HG02610 (cell line): Measurements from ENCODE around the gene RBMS1.
"Not testable (repeated sequence)": the region's sequence is repeated elsewhere in the genome, so short reads cannot be mapped to it uniquely, and the experiment has no call there.

Experiments used
- ATAC-seq: cut with Tn5 transposase; IDR thresholded peaks from one replicate; pipeline ENCODE4 v1.9.1; 2021; ENCODE audit warnings: mild to moderate bottlenecking, moderate library complexity; ENCODE audit not compliant: unreplicated experiment

RBMS1 gene

GRCh38 chr2:160473468-160474318 is 19.9 kb downstream of the RBMS1 start:
- no peak for ATAC-seq

GRCh38 chr2:160472839-160473251 is 20.8 kb downstream of the RBMS1 start:
- no peak for ATAC-seq

- no peak for ATAC-seq
These were observed 21.7 kb downstream of the RBMS1 start for GRCh38 chr2:160471950-160472349.

DNA sequence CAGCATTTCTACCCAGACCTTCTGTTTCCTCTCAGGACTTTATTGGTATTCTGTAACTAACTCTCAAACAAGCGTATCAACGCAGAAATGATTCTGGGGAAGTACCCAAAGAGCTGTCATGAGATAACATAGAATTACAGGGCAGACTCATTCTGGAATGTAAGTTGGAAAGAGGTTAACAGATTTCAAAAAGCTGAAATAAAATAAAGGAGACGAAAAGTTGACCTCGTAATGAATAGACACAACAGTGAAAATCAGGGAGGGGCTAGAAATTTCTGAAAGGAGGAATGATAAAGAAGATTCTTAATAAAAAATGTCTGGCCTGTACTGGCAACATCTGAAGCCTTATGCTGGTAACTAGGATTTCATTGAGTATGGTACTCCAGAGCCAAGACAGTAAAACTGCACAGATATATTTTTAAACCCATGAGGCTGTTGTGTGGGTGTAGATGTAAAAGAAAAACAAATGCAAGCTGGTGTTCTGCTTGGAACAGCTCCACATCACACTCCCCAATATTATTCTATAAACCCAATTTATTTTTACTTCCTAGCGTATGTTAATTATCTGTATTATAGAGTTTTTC is 23.9 kb downstream of the RBMS1 start:
- no peak for ATAC-seq

DNA sequence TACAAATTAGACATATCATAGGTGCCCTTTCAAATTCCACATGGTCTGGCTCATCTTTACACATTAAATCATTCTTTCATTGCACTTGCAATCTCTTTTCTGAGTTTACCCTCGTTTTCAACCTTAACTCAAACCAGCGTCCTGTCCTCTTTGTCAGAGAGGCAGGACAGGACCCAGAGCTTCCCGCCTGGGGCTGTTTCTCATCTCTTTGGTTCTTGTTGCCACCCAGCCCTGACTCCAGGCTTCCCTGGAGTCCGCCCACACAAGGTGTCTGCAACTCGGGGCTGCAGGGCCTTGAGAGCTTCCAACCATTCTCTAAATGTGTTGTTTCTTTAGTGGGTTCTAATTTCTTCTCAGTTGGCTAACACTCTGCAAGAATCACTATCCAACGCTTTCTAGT is 24.4 kb downstream of the RBMS1 start:
- no peak for ATAC-seq

DNA sequence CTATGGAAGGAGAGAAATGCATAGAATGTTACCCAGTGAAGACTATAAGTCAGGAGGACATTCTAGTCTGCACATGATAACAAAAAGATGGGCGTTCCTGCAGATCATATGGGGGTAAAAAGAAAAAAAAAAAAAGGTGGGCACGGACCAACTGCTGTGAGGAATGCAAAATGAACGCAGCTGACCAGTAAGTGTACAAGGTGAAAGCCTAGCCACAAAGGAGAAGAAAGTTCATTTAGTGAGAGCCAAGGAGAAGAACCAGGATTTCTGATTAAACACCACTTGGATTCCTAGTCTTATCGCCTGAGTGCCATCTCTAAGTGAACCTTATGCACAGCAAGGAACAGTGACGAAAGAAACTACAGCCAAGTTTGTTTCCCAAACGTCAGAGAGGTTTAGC is 26.5 kb downstream of the RBMS1 start:
- ATAC-seq, result no peak

DNA sequence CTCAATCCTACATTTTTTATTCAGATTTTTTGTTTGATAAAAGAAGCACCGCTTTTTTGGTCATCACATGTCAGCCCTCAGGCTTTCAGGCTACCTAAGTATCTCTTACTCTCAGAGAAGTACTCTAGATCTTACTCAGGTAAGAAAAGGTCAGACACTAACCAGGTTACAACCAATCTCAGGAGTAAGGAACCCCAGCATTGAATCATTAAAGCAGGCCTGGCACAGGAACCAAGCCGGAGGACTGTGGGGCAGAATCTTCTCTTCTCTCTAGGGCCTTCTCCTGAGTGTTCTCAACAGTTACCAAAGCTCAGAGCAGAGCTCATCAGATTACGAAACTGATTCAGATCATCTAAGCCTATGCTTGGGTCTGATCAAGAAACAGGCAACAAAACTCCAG is 28.2 kb downstream of the RBMS1 start:
- no peak for ATAC-seq

GRCh38 chr2:160465002-160465401 is 28.6 kb downstream of the RBMS1 start:
- ATAC-seq, result no peak

DNA sequence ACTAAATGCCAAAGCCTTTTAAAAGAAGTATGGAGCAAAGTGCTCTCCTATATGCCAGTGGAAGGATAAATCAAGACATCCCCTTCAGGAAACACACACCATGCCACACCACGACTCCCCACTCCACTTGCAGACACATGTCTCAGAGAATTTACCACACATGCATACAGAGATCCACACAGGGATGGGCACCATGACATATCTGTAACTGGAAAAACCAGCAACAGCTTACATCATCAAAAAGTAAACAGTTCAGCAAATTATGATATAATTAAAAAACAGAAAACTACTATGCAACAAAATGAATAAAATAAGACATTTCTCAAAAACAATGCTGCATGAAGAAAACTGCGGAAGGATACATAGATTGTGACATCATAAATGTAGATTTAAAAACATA is 29.6 kb downstream of the RBMS1 start:
- no peak for ATAC-seq

DNA sequence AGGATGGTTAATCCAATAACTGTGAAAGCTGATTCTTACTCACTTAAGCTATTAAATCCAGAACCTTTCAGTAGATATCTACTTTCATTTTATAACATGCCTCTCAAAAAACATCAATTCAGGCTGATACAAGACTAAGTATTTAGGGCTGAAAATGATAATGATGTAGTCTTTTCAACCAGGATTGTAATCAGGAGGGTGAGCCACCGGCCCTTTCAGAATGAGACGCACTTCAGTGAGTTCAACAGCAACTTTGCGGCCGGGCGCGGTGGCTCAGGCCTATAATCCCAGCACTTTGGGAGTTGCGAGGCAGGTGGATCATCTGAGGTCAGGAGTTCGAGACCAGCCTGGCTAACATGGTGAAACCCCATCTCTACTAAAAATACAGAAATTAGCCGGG is 30.4 kb downstream of the RBMS1 start:
- ATAC-seq, result no peak

- no peak for ATAC-seq
These were observed 33.3 kb downstream of the RBMS1 start for GRCh38 chr2:160460333-160460731.

DNA sequence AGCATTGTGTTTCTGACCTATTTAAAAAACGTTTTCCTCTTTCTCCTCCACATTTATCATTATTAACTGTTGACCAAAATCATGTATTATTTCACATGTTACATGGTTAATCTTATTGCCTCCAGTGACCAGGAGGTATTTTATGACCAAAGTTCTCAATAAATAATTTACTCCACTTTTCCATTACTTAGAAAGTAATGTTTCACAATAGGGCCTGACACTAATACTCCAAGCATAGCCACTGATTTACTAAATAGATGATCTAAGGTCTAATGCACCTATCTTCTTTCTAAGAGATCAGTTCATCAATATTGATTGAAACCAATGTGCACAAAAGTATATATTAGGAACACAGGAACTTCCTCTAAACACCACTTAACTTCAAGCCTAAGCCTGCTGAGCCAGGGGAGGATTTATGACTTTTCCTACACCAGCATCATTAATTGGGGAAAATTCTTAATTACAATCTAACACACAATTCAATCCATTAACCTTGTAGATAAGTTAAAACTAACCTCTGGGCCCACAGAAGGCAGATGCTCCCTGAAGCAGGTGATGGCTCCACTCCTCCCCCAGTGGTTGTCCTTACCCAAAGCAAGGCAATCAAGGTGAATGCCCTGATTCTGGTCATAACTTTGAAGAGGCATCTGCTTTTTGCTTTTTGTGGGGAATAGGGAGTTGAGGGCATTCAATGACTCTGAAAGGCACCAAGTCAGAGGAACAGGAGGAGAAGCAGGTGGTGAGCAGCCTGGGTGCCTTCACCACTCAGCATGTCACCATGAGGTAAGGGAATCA is 33.9 kb downstream of the RBMS1 start:
- ATAC-seq, result no peak

- no peak for ATAC-seq
These were observed 34.7 kb downstream of the RBMS1 start for GRCh38 chr2:160458718-160459453.

GRCh38 chr2:160457588-160457987 is 36.0 kb downstream of the RBMS1 start:
- no peak for ATAC-seq

DNA sequence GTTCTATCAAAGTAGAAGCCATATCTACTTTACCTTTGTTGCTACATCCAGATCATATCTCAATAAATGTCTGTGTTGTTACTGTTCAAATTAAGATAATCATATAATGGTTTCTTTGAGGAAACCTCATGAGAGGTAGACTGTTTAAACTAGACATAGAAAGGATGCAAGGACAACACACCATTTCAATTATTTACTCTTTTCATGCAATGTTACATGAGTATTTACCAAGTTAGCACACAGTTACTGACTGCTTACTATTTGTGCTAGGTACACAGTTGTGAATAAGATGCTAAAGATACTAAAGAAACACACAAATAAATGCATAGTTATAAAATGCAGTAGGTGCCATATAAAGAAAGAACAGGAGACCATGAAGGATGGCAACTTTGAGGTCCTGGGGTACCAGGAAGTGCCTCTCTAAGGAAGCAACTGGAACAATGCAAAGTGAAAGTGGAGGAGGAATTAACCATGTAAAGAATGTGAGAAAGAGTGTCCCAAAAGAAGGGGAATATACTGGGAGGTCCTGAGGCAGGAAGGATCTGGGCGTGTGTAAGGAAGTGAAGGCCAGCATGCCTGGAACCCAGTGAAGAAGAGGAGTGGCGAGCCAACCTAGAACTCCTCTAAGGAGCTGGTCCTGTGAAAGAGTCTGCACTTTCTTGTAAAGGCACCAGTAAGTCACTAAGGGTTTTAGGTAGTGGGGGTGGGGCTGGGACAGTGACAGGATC is 39.4 kb downstream of the RBMS1 start:
- ATAC-seq, result no peak

DNA sequence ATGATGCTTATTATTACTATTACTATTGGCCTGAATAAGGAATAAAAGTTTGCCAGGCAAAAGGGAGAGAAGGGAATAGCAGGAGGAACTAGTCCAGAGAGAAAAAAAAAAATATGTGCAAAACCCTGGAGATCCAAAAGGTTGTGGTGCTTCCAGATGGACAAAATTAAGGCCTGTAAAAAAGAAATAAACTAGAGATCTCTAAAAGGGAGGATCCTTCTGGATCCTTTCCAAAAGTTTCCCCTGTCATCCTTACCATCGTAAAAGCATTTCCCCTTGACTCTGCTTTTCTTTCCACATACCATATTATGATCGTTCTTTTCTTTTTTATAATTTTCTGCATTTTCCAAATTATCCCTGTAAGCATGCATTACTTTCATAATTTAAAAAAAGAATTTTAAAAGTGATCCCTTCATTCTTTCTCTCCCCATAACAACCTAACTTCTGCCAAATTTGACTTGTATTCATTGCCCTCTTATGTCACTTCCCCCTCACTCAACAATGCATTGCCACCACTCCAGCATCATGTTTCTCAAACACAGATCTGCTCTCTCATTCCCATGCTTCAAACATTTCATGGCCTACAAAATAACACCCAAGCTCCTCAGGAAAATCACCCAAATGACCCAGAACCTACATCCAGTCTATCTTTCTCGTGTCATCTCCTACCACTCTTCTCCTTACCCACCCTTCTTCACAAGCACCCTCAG is 40.3 kb downstream of the RBMS1 start:
- ATAC-seq, result no peak

DNA sequence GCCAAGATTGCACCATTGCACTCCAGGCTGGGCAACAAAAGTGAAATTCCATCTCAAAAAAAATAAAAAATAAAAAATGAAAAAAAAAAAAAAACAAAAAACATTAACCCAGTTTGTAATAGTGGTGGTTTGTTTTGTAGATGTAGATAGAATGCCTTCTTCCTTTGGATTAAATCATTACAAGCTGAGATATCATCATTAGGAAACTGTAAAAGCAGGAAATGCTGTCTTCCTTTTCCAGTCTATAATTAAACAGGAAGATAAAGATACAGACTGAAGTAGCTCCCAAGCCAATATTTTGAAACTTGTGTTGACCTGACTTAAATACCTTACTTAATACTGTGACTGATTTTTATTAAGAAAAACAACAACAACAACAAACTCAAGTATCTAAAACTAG is 43.1 kb downstream of the RBMS1 start:
- ATAC-seq, result no peak

DNA sequence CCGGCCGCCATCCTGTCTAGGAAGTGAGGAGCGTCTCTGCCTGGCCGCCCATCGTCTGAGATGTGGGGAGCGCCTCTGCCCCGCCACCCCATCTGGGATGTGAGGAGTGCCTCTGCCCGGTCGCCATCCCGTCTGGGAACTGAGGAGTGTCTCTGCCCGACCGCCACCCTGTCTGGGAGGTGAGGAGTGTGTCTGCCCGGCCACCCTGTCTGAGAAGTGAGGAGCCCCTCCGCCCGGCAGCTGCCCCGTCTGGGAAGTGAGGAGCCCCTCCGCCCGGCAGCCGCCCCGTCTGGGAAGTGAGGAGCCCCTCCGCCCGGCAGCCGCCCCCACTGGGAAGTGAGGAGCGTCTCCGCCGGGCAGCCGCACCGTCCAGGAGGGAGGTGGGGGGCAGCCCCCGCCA is 44.8 kb downstream of the RBMS1 start:
- not testable (repeated sequence) for ATAC-seq

GRCh38 chr2:160445673-160446072 is 47.9 kb downstream of the RBMS1 start:
- ATAC-seq, result no peak

DNA sequence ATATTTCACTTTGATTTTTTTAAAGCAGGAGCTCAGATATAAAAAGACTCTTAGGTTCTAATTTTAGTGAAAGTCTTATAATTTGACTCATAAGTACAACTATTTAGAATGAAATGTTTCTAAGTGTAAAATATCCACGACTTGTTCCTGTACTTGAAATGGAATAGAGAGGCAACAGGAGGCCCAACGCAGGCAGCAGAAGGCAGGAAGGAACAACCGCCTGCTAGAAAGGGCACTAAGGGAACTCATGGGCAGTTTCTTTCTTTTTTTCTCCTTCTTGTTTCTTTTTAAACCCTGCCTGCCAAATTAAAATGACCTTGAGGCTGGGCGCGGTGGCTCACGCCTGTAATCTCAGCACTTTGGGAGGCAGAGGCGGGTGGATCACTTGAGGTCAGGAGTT is 51.0 kb downstream of the RBMS1 start:
- ATAC-seq, result no peak
